CD4-positive, alpha-beta T cell treated with Interleukin-12 subunit alpha and Interleukin-12 subunit beta, for 1 hour (primary cell): ENCODE results near the gene CNRIP1.

ENCODE experiments used
- DNase-seq: peaks from one replicate; pipeline ENCODE4 v3.0.0-alpha.2; 2020

Gene CNRIP1

GRCh38 chr2:68291314-68291713 is 28.4 kb downstream of the CNRIP1 start:
- DNase-seq = no peak

DNA sequence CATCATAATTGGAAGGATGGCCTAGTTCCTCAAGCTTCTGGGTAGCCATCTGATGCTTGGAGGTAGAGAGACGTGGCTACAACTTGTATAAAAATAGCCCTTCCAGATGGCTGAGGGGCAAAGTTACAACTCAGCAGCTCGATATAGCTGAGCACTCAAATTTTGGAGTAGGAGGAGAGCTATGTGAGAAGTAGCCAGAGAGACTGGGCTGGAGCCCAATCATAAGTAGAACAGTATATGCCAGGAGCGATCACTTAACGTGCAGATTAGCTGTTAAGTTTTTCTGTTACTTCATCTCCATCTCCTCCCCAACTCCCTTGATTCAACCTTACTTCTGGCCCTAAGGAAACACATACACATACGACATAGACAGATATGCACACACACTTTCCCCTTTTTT is 28.8 kb downstream of the CNRIP1 start:
- no peak for DNase-seq

DNA sequence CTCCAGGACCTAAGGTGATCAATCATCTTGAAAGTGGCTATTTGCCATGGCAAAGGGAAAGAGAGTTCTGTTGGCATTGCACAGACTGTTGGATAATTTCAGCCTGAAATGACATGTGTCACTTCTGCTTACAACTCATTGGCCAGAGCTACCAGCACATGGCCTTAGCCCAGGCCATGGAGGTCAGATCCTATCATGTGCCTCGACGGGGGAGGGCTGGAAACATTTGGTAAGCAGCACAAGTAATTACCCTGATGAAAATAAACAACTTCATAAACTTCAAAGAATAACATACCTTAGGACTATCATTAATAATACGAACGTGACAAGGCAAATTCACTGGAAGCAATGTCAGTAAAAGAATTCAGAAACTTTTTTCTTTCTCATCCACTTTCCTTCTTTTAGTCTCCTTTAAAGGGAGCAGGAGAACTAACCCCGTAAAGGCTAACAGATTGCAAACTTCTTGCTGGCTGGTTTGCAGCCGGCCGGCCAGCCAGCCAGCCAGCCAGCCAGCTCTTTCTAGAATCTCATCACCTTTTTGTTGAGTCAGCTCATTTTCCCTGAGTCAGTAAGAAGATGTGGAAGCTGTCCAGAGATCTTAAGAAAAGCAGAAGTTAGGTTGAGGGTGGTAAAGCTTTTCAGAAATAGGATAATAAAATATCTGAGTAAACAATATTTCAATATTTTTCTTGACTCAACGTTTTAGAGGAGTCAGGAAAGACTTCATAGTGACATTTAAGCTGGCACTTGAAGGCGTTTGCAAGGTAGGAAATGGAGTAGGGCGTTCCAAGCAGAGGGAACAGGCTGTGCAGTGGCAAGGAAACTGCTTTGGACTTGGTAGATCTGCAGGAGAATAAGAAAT is 31.9 kb downstream of the CNRIP1 start:
- no peak for DNase-seq

DNA sequence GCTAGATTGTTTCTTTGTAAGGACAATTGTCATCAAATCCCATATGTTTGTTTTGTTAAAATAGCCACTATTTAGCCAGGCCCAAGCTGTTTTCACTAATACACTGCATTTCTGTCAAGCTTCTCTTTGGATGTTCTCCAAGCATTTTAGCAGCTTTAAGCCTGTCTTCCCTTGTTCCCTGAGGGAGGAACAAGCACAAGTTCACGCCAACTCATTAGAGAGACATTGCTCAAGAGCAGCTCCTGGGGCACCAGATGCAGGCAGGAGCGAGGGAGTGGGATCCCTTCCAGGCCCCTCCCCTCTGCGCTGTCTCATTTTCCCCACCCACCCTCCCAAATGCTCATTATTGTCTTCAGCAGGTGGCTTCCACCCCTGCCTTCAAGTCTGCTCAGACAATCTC is 34.9 kb downstream of the CNRIP1 start:
- no peak for DNase-seq

- no peak for DNase-seq
Observed at GRCh38 chr2:68283419-68283812, 36.3 kb downstream of the CNRIP1 start.

DNA sequence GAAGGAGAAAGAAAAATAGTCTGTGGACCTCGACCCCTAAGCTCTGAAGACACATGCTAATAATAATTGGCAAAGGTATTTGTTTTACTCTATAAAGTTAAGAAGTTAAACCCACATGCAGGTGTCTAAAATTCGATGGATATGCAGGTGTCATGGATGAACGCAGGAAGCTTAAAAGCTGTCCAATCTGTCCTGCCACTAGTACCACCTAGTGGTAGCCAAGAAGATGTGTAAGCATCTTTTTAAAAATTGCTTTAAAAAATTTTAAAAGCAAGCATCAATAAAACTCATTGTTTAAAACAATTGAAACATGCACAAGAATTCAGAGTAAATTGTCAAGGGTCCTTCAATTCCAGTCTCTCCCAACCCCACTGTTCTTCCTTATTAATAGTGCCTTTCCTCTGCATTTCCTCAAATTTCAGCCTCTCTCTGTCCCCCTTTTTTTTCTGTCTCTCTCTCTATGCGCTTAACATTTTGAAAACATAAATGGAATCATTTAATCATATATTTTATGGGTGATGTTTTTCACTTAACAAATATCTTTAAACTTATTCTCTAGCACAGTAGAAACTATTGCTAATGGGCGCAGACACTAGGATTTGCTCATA is 36.8 kb downstream of the CNRIP1 start:
- DNase-seq = peak; percentile 54

GRCh38 chr2:68280796-68281195 is 39.0 kb downstream of the CNRIP1 start:
- DNase-seq = no peak

- no peak for DNase-seq
Observed at GRCh38 chr2:68280348-68280747, 39.4 kb downstream of the CNRIP1 start.

- DNase-seq = no peak
Observed at GRCh38 chr2:68279691-68280090, 40.1 kb downstream of the CNRIP1 start.

GRCh38 chr2:68278169-68278568 is 41.6 kb downstream of the CNRIP1 start:
- no peak for DNase-seq

DNA sequence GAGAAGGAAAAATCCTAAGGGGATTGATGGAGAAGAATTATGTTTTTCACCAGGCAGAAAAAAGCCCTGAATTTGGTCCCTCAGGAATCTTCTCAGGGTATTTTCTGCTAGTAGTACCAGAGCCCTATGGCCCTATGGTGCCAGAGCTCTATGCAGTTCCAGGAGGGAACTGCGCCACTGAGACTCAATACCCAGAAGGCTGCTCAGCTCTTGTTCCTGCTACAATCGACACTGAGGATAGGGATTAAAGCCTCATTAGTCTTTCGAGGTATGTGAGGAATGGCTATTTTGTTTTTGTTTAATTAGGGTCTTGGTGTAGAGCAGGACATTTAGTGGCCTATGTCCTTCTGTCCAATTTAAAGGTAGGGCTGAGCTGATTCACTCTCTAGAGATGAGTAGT is 45.7 kb downstream of the CNRIP1 start:
- no peak for DNase-seq

DNA sequence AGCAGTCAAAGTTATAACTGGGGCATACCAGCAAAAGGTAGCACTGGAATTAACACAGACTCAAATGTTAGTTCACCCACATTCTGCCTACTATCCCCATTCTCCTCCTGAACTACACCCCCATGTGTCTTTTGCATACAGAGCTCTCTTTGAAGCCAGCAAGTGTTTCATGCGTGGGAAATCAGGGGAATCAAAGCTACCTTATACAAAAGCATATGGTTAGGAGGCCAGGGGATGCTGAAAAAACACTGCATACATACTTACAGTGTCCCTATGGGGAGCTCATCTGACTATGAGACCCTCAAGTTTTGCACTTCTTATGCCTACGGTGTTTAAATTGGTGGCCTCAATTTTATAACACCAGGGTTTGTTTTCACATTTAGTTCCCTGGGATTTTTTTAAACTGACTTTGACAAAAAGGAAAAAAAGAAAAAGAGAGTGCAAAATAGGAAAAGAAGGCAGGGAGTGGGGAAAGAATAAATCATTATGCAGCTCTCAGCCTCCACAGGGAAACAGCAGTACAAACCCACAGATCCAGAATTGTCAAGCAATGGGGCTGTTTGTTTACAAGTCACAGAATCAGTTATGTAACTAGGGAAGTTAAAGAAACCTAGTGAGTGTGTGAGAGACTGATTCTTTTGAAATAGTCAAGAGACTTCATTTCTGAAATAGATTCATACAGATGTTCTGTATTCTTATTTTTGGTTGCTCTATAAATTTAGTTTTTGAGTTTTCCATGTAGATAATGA is 47.3 kb downstream of the CNRIP1 start:
- no peak for DNase-seq

DNA sequence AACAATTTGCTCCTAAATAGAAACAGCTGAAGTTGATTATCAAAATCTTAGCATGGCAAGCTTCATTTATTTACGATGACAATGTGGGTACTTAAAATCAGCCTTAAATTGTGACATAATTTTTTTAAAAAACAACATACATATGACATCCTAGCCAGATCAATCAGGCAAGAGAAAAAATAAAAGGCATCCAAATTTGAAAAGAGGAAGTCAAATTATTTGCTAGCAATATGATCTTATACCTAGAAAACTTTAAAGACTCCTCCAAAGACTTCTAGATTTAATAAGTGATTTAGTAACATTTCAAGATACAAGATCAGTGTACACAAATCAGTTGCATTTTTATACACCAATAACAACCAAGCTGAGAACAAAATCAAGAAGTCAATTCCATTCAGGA is 53.1 kb downstream of the CNRIP1 start:
- DNase-seq = no peak

GRCh38 chr2:68263632-68264031 is 56.1 kb downstream of the CNRIP1 start:
- no peak for DNase-seq

DNA sequence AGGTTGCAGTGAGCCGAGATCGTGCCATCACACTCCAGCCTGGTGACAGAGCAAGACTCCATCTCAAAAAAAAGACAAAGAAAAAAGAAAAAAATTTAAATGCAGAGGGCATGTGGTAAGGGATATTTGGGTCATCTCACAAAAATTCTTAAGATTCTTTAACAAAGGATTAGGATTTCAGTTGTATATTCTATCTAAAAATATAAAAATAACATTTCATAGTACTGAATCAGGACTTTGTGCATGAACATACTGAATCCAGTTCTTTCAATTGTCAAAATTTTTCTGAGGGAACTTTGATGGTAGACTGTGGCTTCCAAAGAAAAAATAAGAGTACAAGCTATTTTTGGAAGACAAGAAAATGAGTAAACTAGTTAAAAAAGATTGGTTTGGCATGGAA is 60.9 kb downstream of the CNRIP1 start:
- no peak for DNase-seq

DNA sequence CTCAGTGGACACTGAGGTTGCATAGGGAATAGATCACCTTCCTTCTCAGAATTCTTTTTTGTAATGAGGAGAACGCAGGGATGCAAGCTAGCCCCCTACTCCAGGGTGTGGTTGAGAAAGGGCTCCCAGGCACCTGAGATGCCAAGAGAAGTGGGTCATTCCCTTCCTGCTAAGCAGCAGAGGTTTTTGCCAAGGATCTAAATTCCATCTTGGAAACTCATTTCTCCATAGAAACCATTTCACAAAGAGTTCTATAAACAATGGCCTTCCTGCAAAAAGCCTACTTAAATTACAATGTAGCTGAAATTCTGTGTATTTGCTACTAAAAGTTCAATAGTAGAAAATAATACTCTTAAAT is 63.7 kb downstream of the CNRIP1 start:
- no peak for DNase-seq

- DNase-seq = peak; percentile 57
Observed at GRCh38 chr2:68253219-68254068, 66.3 kb downstream of the CNRIP1 start.

DNA sequence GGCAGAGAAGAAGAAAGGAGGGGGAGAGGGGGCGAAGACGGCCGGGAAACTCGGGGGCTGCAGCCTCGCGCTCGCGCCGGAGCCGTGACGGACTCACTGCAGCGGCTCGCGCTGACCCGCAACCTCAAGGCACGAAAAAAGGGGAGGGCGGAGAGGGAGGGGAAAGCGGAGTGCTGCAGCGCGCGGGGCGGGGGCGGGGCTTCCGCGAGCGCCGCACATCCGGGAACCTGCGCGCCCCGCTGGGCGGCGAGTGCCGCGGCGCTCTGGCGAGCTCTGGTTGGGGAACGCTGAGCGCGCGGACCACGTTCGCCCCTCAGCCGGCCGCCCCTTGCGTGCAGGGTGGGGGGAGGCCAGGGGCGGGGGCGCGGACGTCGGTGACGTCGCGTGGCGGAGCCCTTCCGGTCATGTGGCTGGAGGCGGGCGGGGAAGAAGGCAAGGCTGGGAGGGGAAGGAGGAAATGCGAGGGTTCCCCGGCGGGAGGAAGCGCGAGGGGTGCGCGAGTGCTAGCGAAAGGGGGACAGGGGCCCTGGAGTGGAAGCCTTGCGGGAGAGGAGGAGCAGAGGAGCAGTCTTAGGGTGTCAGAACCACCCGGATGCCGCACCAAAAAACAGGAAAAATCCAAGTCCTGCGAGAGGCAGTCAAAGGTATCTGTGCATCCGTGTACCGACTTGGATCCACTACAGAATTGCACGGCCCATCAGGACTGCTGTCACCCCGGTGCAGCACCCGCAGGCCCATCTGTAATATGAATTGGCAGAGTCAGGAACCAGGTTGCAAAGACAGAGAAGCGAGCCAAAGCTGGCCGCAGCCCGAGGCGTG is 67.1 kb downstream of the CNRIP1 start, which contains the start of gene PPP3R1:
TSS of gene PPP3R1 (minus strand) at position 133 of the 819 bp plus-strand sequence. CDS start 405 bp downstream, outside the sequence.
- DNase-seq = peak; percentile 96

GRCh38 chr2:68251855-68252399 is 67.8 kb downstream of the CNRIP1 start:
- no peak for DNase-seq

- peak; percentile 89 for DNase-seq
Observed at GRCh38 chr2:68251187-68251854, 68.4 kb downstream of the CNRIP1 start.

GRCh38 chr2:68250652-68251186 is 69.0 kb downstream of the CNRIP1 start:
- DNase-seq = peak; percentile 15
